SK-N-SH (cell line): Measurements from ENCODE around the gene NDUFB8. TPM values are rescaled to one million over a fixed set of nuclear protein-coding genes. Genes with fewer than 3 reads are reported as not detected.

ENCODE experiments used
- CTCF ChIA-PET: fragments of 300-600, 350-600 bp; formaldehyde crosslinking; extraction: SDS; loops from one replicate; lab custom pipeline; 2021; lab: Yijun Ruan, JAX
- POLR2A ChIA-PET: fragments of 350-600 bp; sonication (Branson Sonifier 250); formaldehyde crosslinking; extraction: SDS; loops from one replicate; lab custom pipeline; 2020; ENCODE audit warnings: antibody characterized with exemption, inconsistent platforms; lab: Yijun Ruan, JAX
- DNase-seq: peaks from one replicate; pipeline ENCODE4 v3.0.0; 2012
- H2AFZ ChIP-seq: fragments of 200-600 bp; sonication (generic); 2 replicates; pipeline ENCODE4 v1.8.1; 2016; ENCODE audit warnings: antibody characterized with exemption, mild to moderate bottlenecking, low read depth
- H3F3A ChIP-seq: fragments of 200-600 bp; sonication (generic); replicated peaks from 2 replicates; pipeline ENCODE3; 2016; ENCODE audit warnings: antibody characterized with exemption, mild to moderate bottlenecking; ENCODE audit not compliant: insufficient read depth
- H3K27ac ChIP-seq, 2 experiments: fragments of 200-500 bp in 1 of 2; fragments of 200-600 bp in 1 of 2; sonication (Bioruptor generic) in 1 of 2; sonication (generic), shearing (Covaris generic) in 1 of 2; 2 replicates each; pipeline versions ENCODE4 v1.5.1 to v1.6.1; 2014 to 2016; ENCODE audit warnings: low read depth in 2 of 2, inconsistent platforms in 1 of 2, low read length in 1 of 2, mild to moderate bottlenecking in 1 of 2, mixed read lengths in 1 of 2
- H3K27me3 ChIP-seq: fragments of 200-600 bp; sonication (generic), shearing (Covaris generic); 2 replicates; pipeline ENCODE4 v1.6.1; 2016; ENCODE audit warnings: mixed run types; ENCODE audit not compliant: insufficient read depth
- H3K36me3 ChIP-seq, 2 experiments: fragments of 200-500 bp in 1 of 2; fragments of 200-600 bp in 1 of 2; sonication (Bioruptor generic) in 1 of 2; sonication (generic) in 1 of 2; replicated peaks in 1 of 2; 2 replicates each; pipeline versions ENCODE3 to v1.5.1; 2014 to 2016; ENCODE audit warnings: low read length in 1 of 2, mild to moderate bottlenecking in 1 of 2; ENCODE audit not compliant: insufficient read depth in 2 of 2, control insufficient read depth in 1 of 2
- H3K4me1 ChIP-seq, 2 experiments: fragments of 200-500 bp in 1 of 2; fragments of 200-600 bp in 1 of 2; sonication (Bioruptor generic) in 1 of 2; sonication (generic), shearing (Covaris generic) in 1 of 2; 2 replicates each; pipeline versions ENCODE4 v1.5.1 to v1.6.1; 2014 to 2016; ENCODE audit warnings: low read depth in 1 of 2, low read length in 1 of 2, mixed run types in 1 of 2; ENCODE audit not compliant: insufficient read depth in 2 of 2, control insufficient read depth in 1 of 2
- H3K4me2 ChIP-seq: fragments of 200-600 bp; sonication (generic), shearing (Covaris generic); 2 replicates; pipeline ENCODE4 v1.6.1; 2017; ENCODE audit warnings: mixed run types
- H3K4me3 ChIP-seq, 2 experiments: fragments of 200-500 bp in 1 of 2; fragments of 200-600 bp in 1 of 2; sonication (Bioruptor generic) in 1 of 2; sonication (generic), shearing (Covaris generic) in 1 of 2; 2 replicates each; pipeline versions ENCODE4 v1.5.1 to v1.8.1; 2014 to 2016; ENCODE audit warnings: low read depth in 2 of 2, inconsistent platforms in 1 of 2, low read length in 1 of 2, mild to moderate bottlenecking in 1 of 2, mixed read lengths in 1 of 2, moderate library complexity in 1 of 2
- H3K79me2 ChIP-seq: fragments of 200-600 bp; sonication (generic); 2 replicates; pipeline ENCODE4 v1.8.1; 2017; ENCODE audit warnings: mild to moderate bottlenecking; ENCODE audit not compliant: insufficient read depth
- H3K9ac ChIP-seq: fragments of 200-600 bp; sonication (generic); 2 replicates; pipeline ENCODE4 v1.6.1; 2017; ENCODE audit warnings: mixed run types
- H3K9me2 ChIP-seq: fragments of 200-600 bp; sonication (generic); 2 replicates; pipeline ENCODE4 v1.6.1; 2017; ENCODE audit warnings: mixed run types
- H3K9me3 ChIP-seq: fragments of 200-600 bp; sonication (generic); 2 replicates; pipeline ENCODE4 v1.6.1; 2017; ENCODE audit warnings: mixed run types, mild to moderate bottlenecking, moderate library complexity
- H4K20me1 ChIP-seq: fragments of 200-600 bp; sonication (generic); 2 replicates; pipeline ENCODE4 v1.6.1; 2017; ENCODE audit warnings: mild to moderate bottlenecking, mixed run types; ENCODE audit not compliant: insufficient read depth
- CHD2 ChIP-seq: fragments of 150-350 bp; IDR thresholded peaks from 2 replicates; pipeline ENCODE4 v1.6.1; 2018; ENCODE audit warnings: low read length; ENCODE audit not compliant: partially characterized antibody
- FOXM1 ChIP-seq: IDR thresholded peaks from 2 replicates; pipeline ENCODE4 v1.4.0; 2012; ENCODE audit warnings: low read depth, mild to moderate bottlenecking
- MAX ChIP-seq: IDR thresholded peaks from 2 replicates; pipeline ENCODE4 v1.4.0; 2012; ENCODE audit warnings: low read depth
- RAD21 ChIP-seq: IDR thresholded peaks from 2 replicates; pipeline ENCODE4 v1.6.1; 2012; ENCODE audit warnings: mild to moderate bottlenecking, low read length
- RCOR1 ChIP-seq: fragments of 150-350 bp; IDR thresholded peaks from 2 replicates; pipeline ENCODE4 v1.6.1; 2017; ENCODE audit warnings: antibody characterized with exemption, low read length
- RFX5 ChIP-seq: IDR thresholded peaks from 2 replicates; pipeline ENCODE4 v1.6.1; 2012; ENCODE audit warnings: mild to moderate bottlenecking, improper control_type of control experiment, low read length
- RXRA ChIP-seq: IDR thresholded peaks from 2 replicates; pipeline ENCODE4 v1.4.0; 2012; ENCODE audit warnings: low read depth, mild to moderate bottlenecking, borderline replicate concordance
- SMC3 ChIP-seq: IDR thresholded peaks from 2 replicates; pipeline ENCODE4 v1.6.1; 2012; ENCODE audit warnings: low read depth, low read length, improper control_type of control experiment
- TAF1 ChIP-seq: IDR thresholded peaks from 2 replicates; pipeline ENCODE4 v1.6.1; 2012; ENCODE audit warnings: low read depth, mild to moderate bottlenecking, low read length, moderate library complexity, borderline replicate concordance
- YY1 ChIP-seq: IDR thresholded peaks from 2 replicates; pipeline ENCODE4 v1.4.0; 2012; ENCODE audit warnings: low read depth, mild to moderate bottlenecking
- WGBS: methylation state at CpG from one replicate; pipeline ENCODE4 v1.1.6; 2017; ENCODE audit warnings: low lambda C conversion rate; 5-methylcytosine and 5-hydroxymethylcytosine counted together
- polyA plus RNA-seq, 3 experiments: library from polyadenylated mRNA; depleted of rRNA; stranded (reverse); fragments of >200 nt; gene quantifications; 2 replicates each; pipeline ENCODE4 v1.2.3, GENCODE V29; 2012
- TF ChIP-seq, protein P1 (sequence below): fragments of 200-600 bp; sonication (generic); IDR thresholded peaks from 2 replicates; pipeline ENCODE4 v1.6.1; 2017; ENCODE audit warnings: antibody characterized with exemption, mild to moderate bottlenecking, moderate library complexity
- TF ChIP-seq, protein P2 (sequence below): IDR thresholded peaks from 2 replicates; pipeline ENCODE4 v1.4.0; 2012; ENCODE audit warnings: low read depth, borderline replicate concordance
- TF ChIP-seq, protein P3 (sequence below): IDR thresholded peaks from 2 replicates; pipeline ENCODE4 v1.4.0; 2012; ENCODE audit warnings: low read depth, borderline replicate concordance
- TF ChIP-seq, protein P4 (sequence below): fragments of 150-350 bp; IDR thresholded peaks from 2 replicates; pipeline ENCODE4 v1.6.1; 2016; ENCODE audit warnings: mild to moderate bottlenecking, low read depth, low read length

The NDUFB8 gene
- polyA plus RNA-seq, 1 of the 3 experiments (the other 2 are of a cell fraction) = 368 TPM

GRCh38 chr10:100519311-100520051, 10.2 kb downstream of the NDUFB8 start, which contains the start of gene SEC31B:
SEC31B (minus strand) TSS chr10:100519861; CDS start chr10:100516952, 2,909 bp downstream.
- no peak for TF ChIP-seq RXRA
- peak; percentile 44 for TF ChIP-seq RAD21
- Histone ChIP-seq H3K27me3 (no peaks in the 10 kb centered on the region), H3K9me2 (no peaks in the 10 kb centered on the region), H3K36me3 (peaks cover 0 to 11% of the 10 kb centered on the region in 2 experiments), H3K4me2 (peak within 1 kb of the TSS; percentile 21), H3K9me3 (no peaks in the 10 kb centered on the region), H3F3A (peaks cover 17% of the 10 kb centered on the region), H3K79me2 (no peaks in the 10 kb centered on the region), H2AFZ (no peak within 1 kb of the TSS), H3K27ac (no peak within 1 kb of the TSS), H4K20me1 (no peaks in the 10 kb centered on the region), H3K4me3 (peak within 1 kb of the TSS in 1 of 2 experiments; percentile 30; a peak in 3 of 4 replicates), H3K4me1 (peaks cover 5 to 8% of the 10 kb centered on the region in 2 experiments; a peak in 3 of 4 replicates), H3K9ac (no peak within 1 kb of the TSS)
- CTCF ChIA-PET = interaction anchor here (0.6 to 8.4 kb wide), 62 partner anchors 9 to 674 kb away, joined by 3 to 126 read pairs (median 5); partner anchors contain the start of genes HIF1AN, NDUFB8, PKD2L1 and SCD
- WGBS = 45% methylated on average over 25 of the region's 72 CpGs
- peak; percentile 85 for DNase-seq
- POLR2A ChIA-PET = interaction anchor here (1.1 to 1.3 kb wide), 3 partner anchors 37 to 172 kb away, joined by 3 to 7 read pairs (median 3); partner anchors contain the start of gene SCD

- ChIA-PET CTCF (interaction anchor here (0.6 to 8.4 kb wide), 63 partner anchors 10 to 673 kb away, joined by 3 to 126 read pairs (median 5); partner anchors contain the start of genes HIF1AN, NDUFB8, PKD2L1 and SCD), POLR2A (interaction anchor here (1.1 to 1.3 kb wide), 3 partner anchors 37 to 172 kb away, joined by 3 to 7 read pairs (median 3); partner anchors contain the start of gene SCD)
- 22% methylated on average over 7 of the region's 7 CpGs for WGBS
- Histone ChIP-seq H3K4me1 (peaks cover 5 to 8% of the 10 kb centered on the region in 2 experiments; a peak in 3 of 4 replicates), H3F3A (peaks cover 17% of the 10 kb centered on the region), H3K27ac (no peak overlapping the region), H3K79me2 (no peaks in the 10 kb centered on the region), H3K27me3 (no peaks in the 10 kb centered on the region), H3K9me3 (no peaks in the 10 kb centered on the region), H3K4me3 (peak overlapping the region in 1 of 2 experiments; percentile 30; a peak in 2 of 4 replicates), H3K4me2 (peak overlapping the region; percentile 2; the same call in 1 of the 2 replicates), H4K20me1 (no peaks in the 10 kb centered on the region), H3K9ac (no peak overlapping the region), H3K9me2 (no peaks in the 10 kb centered on the region), H2AFZ (no peak overlapping the region), H3K36me3 (peaks cover 0 to 5% of the 10 kb centered on the region in 2 experiments)
- DNase-seq = peak; percentile 71
- no peak for TF ChIP-seq MAX
- TF ChIP-seq FOXM1 = no peak
- no peak for TF ChIP-seq TAF1
- TF ChIP-seq, protein P1, sequence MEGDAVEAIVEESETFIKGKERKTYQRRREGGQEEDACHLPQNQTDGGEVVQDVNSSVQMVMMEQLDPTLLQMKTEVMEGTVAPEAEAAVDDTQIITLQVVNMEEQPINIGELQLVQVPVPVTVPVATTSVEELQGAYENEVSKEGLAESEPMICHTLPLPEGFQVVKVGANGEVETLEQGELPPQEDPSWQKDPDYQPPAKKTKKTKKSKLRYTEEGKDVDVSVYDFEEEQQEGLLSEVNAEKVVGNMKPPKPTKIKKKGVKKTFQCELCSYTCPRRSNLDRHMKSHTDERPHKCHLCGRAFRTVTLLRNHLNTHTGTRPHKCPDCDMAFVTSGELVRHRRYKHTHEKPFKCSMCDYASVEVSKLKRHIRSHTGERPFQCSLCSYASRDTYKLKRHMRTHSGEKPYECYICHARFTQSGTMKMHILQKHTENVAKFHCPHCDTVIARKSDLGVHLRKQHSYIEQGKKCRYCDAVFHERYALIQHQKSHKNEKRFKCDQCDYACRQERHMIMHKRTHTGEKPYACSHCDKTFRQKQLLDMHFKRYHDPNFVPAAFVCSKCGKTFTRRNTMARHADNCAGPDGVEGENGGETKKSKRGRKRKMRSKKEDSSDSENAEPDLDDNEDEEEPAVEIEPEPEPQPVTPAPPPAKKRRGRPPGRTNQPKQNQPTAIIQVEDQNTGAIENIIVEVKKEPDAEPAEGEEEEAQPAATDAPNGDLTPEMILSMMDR = peak; percentile 85
- no peak for TF ChIP-seq CHD2
- peak; percentile 26; the same call in 1 of the 2 replicates for TF ChIP-seq RCOR1
- TF ChIP-seq SMC3 = peak; percentile 57
- TF ChIP-seq, protein P2, sequence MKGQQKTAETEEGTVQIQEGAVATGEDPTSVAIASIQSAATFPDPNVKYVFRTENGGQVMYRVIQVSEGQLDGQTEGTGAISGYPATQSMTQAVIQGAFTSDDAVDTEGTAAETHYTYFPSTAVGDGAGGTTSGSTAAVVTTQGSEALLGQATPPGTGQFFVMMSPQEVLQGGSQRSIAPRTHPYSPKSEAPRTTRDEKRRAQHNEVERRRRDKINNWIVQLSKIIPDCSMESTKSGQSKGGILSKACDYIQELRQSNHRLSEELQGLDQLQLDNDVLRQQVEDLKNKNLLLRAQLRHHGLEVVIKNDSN = no peak
- TF ChIP-seq, protein P3, sequence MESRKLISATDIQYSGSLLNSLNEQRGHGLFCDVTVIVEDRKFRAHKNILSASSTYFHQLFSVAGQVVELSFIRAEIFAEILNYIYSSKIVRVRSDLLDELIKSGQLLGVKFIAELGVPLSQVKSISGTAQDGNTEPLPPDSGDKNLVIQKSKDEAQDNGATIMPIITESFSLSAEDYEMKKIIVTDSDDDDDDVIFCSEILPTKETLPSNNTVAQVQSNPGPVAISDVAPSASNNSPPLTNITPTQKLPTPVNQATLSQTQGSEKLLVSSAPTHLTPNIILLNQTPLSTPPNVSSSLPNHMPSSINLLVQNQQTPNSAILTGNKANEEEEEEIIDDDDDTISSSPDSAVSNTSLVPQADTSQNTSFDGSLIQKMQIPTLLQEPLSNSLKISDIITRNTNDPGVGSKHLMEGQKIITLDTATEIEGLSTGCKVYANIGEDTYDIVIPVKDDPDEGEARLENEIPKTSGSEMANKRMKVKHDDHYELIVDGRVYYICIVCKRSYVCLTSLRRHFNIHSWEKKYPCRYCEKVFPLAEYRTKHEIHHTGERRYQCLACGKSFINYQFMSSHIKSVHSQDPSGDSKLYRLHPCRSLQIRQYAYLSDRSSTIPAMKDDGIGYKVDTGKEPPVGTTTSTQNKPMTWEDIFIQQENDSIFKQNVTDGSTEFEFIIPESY = no peak
- TF ChIP-seq YY1 = no peak
- peak; percentile 75 for TF ChIP-seq RAD21
- TF ChIP-seq, protein P4, sequence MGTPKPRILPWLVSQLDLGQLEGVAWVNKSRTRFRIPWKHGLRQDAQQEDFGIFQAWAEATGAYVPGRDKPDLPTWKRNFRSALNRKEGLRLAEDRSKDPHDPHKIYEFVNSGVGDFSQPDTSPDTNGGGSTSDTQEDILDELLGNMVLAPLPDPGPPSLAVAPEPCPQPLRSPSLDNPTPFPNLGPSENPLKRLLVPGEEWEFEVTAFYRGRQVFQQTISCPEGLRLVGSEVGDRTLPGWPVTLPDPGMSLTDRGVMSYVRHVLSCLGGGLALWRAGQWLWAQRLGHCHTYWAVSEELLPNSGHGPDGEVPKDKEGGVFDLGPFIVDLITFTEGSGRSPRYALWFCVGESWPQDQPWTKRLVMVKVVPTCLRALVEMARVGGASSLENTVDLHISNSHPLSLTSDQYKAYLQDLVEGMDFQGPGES = no peak
- TF ChIP-seq RFX5 = peak; percentile 7; the same call in 1 of the 2 replicates
These were observed 10.9 kb downstream of the NDUFB8 start for GRCh38 chr10:100518761-100519241.
